ENCODE data around the gene LCE1E. TPM values are rescaled to one million over a fixed set of nuclear protein-coding genes. Genes with fewer than 3 reads are reported as not detected.

LCE1E gene
- not detected in 2 replicates for polyA plus RNA-seq (2011; rRNA removed)
- not detected in 2 replicates for polyA plus RNA-seq (2012; cell fraction: cytosol; rRNA removed)
- not detected in 2 replicates for polyA plus RNA-seq (2012; cell fraction: nucleus; rRNA removed)
- polyA plus RNA-seq (2017; fragmentation: RNase III; extraction: RNeasy Plus Mini Kit Qiagen cat#74134 plus additional on column Dnase treatment) = not detected in 3 replicates
- polyA minus RNA-seq (2011; rRNA and poly(A)+ RNA removed) = not detected in 2 replicates

DNA sequence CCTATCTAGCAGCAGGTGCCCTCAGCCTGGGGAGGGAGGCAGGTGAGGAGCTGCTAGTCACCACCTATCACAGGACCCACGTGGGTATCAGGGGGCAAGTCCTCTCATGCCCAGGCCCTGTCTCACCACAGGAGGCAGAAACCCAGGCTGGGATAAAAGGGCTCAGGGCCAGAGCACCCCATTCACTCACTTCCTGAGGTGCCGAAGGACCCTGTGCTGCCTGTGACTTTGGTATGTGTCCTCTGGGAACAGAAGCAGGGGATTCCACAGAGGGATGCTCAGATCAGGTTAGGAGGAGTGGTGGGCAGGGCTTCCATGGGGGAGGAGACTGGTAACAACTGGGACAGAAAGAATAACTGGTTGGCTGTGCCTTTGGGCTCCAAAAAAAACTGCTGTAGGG, at the start of gene LCE1E:
TSS of gene LCE1E (plus strand) at position 181 of the 400 bp plus-strand sequence. CDS start 1,043 bp downstream, outside the sequence.
- H3K27ac ChIP-seq = no peak within 1 kb of the TSS
- peak in 1 of 2 experiments; percentile 56; a peak in 1 of 6 replicates for ATAC-seq

DNA sequence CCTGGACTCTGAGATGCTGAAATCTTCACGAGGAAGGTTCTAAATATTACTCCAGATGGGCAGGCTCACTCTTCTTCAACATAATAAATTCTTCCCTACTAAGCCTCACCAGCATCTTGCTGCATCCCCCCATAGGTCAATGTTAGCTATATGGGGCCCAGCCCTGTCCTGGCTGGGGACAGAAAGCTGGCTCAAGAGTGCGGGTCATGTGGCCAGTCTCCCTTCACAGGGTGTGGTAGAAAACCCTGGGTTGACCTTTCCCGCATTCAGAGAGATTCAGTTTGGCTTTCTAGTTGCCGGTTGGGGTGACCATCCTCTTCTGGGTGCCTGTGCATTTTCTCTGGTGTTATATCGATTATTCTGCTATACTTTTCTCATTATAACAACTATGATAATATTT, 48.1 kb upstream of the LCE1E start:
- DNase-seq (ENCODE audit: low read depth in 1 of 2, low spot score in 1 of 2) (no peak), ATAC-seq (no peak), FAIRE-seq (no peak)
- no peak overlapping the region for H3K4me2 ChIP-seq
- ChIA-PET POLR2A (no interaction called here), CTCF (no interaction called here)
- no peak for TF ChIP-seq CHD2 (IDR thresholded peaks at IDR 0.05; ENCODE audit: low read length, partially characterized antibody)
- TF ChIP-seq, protein P1, sequence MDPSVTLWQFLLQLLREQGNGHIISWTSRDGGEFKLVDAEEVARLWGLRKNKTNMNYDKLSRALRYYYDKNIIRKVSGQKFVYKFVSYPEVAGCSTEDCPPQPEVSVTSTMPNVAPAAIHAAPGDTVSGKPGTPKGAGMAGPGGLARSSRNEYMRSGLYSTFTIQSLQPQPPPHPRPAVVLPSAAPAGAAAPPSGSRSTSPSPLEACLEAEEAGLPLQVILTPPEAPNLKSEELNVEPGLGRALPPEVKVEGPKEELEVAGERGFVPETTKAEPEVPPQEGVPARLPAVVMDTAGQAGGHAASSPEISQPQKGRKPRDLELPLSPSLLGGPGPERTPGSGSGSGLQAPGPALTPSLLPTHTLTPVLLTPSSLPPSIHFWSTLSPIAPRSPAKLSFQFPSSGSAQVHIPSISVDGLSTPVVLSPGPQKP (IDR thresholded peaks at IDR 0.05; ENCODE audit: low read depth, low read length) = no peak
- no peak for TF ChIP-seq EHMT2 (IDR thresholded peaks at IDR 0.05; ENCODE audit: low read depth)
- no peak for TF ChIP-seq ZC3H11A (IDR thresholded peaks at IDR 0.05)
- no peak overlapping the region for H3K27ac ChIP-seq
- 25% methylated on average over 5 of the region's 5 CpGs for WGBS (ENCODE audit: missing lambda C conversion rate)
- no peaks in the 10 kb centered on the region for H3K4me1 ChIP-seq
- H3K4me3 ChIP-seq = no peak overlapping the region
- H3K9me3 ChIP-seq = no peaks in the 10 kb centered on the region

More for the DNA sequence above, at the start of gene LCE1E:
- H3K9me3 ChIP-seq = no peaks in the 10 kb centered on the region
- no peaks in the 10 kb centered on the region for H3K4me1 ChIP-seq
- CTCF ChIA-PET = interaction anchor here (1.4 kb wide), 1 partner anchor 17 kb away, joined by 5 read pairs; no protein-coding TSS in a partner anchor
- FAIRE-seq (no peak), DNase-seq (ENCODE audit: low read depth in 1 of 2, low spot score in 1 of 2) (no peak)
- no peak within 1 kb of the TSS for H3K4me3 ChIP-seq
- no peak for TF ChIP-seq FOSL2 (IDR thresholded peaks at IDR 0.05)
- TF ChIP-seq FOSL2 (CRISPR knock-in tag; IDR thresholded peaks at IDR 0.05) = no peak
- no peak for TF ChIP-seq RFX5 (IDR thresholded peaks at IDR 0.05)
- no peak for TF ChIP-seq CHD4 (IDR thresholded peaks at IDR 0.05; ENCODE audit: borderline replicate concordance)
- TF ChIP-seq ZSCAN20 (CRISPR knock-in tag; IDR thresholded peaks at IDR 0.05) = no peak
- TF ChIP-seq RAD21 (conservative IDR thresholded peaks at IDR 0.05 in 1 of 2, IDR thresholded peaks at IDR 0.05 in 1 of 2) = no peak
- no peak for TF ChIP-seq CEBPB (IDR thresholded peaks at IDR 0.05)
- TF ChIP-seq SREBF2 (IDR thresholded peaks at IDR 0.05) = no peak
- no peak within 1 kb of the TSS for H3K4me2 ChIP-seq
- POLR2A ChIA-PET = no interaction called here
- WGBS (ENCODE audit: missing lambda C conversion rate) = 45% methylated on average over 2 of the region's 2 CpGs

DNA sequence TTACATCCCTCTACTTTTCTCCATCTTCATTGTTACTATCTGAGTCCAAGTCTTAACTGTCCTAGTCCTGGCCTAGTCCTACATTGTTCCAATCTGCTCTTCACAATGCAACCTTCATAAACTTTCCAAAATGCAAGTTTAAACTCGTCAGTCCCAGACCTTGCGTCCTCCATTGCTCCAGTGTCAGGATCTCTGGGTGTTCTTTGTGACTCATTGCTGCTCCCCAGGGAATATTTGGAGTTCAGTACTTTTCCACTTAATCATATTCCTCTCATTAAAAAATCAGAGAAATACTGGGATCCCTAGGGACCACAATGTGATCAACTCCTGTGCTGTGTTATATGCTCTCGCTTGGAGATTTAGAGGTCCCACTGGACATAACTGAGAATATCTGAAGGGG, 46.2 kb upstream of the LCE1E start:
- Histone ChIP-seq H3K4me1 (no peaks in the 10 kb centered on the region), H3K9me3 (no peaks in the 10 kb centered on the region), H3K4me2 (no peak overlapping the region), H3K27ac (no peak overlapping the region), H3K4me3 (no peak overlapping the region)
- ATAC-seq (no peak), DNase-seq (ENCODE audit: low read depth in 1 of 2, low spot score in 1 of 2) (no peak), FAIRE-seq (no peak)
- 37% methylated on average over 3 of the region's 3 CpGs for WGBS (ENCODE audit: missing lambda C conversion rate)
- CTCF ChIA-PET = interaction anchor here (1.5 kb wide), 1 partner anchor 37 kb away, joined by 3 read pairs; no protein-coding TSS in a partner anchor
- POLR2A ChIA-PET = no interaction called here
- TF ChIP-seq POLR2A (IDR thresholded peaks at IDR 0.05; ENCODE audit: low read length) (no peak), SREBF2 (IDR thresholded peaks at IDR 0.05) (no peak), HMGXB4 (CRISPR knock-in tag; IDR thresholded peaks at IDR 0.05; ENCODE audit: borderline replicate concordance) (no peak), RARB (CRISPR knock-in tag; IDR thresholded peaks at IDR 0.05) (no peak), SMC3 (IDR thresholded peaks at IDR 0.05) (no peak)
- TF ChIP-seq, protein P1 (IDR thresholded peaks at IDR 0.05; ENCODE audit: low read depth, low read length) = no peak
